ENCODE data around the gene TPCN2.

GRCh38 chr11:69166218-69167115, 117.7 kb downstream of the TPCN2 start:
- TF ChIP-seq GATA2 (IDR thresholded peaks at IDR 0.05; ENCODE audit: low read depth, low read length) (no peak), GATA3 (IDR thresholded peaks at IDR 0.05; ENCODE audit: low read depth, low read length) (no peak)

Data from SH-SY5Y (cell line).